Measurements from ENCODE around the gene JARID2.

JARID2 gene

GRCh38 chr6:15556711-15557110 lies 310.8 kb downstream of the JARID2 start:
- DNase-seq = no peak

GRCh38 chr6:15557174-15557573 lies 311.3 kb downstream of the JARID2 start:
- no peak for DNase-seq

- no peak for DNase-seq
Observed at GRCh38 chr6:15560713-15561112, 314.8 kb downstream of the JARID2 start.

- DNase-seq = no peak
Observed at GRCh38 chr6:15561447-15562199, 315.8 kb downstream of the JARID2 start.

GRCh38 chr6:15562977-15563376 lies 317.1 kb downstream of the JARID2 start:
- DNase-seq = no peak

- DNase-seq = no peak
Observed at GRCh38 chr6:15569035-15569995, 323.4 kb downstream of the JARID2 start.

GRCh38 chr6:15570171-15570570 lies 324.3 kb downstream of the JARID2 start:
- no peak for DNase-seq

All from NCI-H510A treated with DMSO at 0.1 percent for 48 hours (cell line).